ENCODE measurements around the gene HPS1.

DNA sequence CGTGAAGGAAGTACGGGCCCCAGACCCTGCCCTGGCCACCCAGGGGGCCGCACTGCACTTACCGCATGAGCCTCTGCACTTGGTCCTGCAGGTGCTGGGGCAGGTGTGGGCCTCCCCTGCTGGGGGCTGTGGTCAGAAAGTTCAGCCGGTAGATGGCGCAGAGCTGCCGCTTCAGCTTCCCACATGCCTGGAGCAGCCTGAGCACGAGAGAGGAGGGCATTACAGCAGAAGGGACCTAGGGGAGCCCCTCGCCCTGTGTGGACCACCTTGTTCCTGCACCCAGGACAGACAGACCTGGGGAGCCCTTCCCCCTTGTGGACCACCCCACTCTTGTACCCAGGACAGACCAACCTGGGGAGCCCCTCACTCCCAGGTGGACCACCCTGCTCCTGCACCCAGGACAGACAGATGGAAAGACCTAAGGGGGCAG lies 23.0 kb downstream of the HPS1 start:
- TF ChIP-seq, protein P1, sequence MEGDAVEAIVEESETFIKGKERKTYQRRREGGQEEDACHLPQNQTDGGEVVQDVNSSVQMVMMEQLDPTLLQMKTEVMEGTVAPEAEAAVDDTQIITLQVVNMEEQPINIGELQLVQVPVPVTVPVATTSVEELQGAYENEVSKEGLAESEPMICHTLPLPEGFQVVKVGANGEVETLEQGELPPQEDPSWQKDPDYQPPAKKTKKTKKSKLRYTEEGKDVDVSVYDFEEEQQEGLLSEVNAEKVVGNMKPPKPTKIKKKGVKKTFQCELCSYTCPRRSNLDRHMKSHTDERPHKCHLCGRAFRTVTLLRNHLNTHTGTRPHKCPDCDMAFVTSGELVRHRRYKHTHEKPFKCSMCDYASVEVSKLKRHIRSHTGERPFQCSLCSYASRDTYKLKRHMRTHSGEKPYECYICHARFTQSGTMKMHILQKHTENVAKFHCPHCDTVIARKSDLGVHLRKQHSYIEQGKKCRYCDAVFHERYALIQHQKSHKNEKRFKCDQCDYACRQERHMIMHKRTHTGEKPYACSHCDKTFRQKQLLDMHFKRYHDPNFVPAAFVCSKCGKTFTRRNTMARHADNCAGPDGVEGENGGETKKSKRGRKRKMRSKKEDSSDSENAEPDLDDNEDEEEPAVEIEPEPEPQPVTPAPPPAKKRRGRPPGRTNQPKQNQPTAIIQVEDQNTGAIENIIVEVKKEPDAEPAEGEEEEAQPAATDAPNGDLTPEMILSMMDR (IDR thresholded peaks at IDR 0.05; ENCODE audit: low read depth, low read length, poor library complexity, severe bottlenecking), result no peak
- no peak for TF ChIP-seq EZH2phosphoT487 (IDR thresholded peaks at IDR 0.05; ENCODE audit: borderline replicate concordance, low read length)

Measured in DOHH2 (cell line).